Measurements from ENCODE around the gene MAP1A. TPM values are rescaled to one million over a fixed set of nuclear protein-coding genes. Genes with fewer than 3 reads are reported as not detected.

Gene MAP1A
- total RNA-seq, 1 donor from 2014 or later = 7.1 TPM

DNA sequence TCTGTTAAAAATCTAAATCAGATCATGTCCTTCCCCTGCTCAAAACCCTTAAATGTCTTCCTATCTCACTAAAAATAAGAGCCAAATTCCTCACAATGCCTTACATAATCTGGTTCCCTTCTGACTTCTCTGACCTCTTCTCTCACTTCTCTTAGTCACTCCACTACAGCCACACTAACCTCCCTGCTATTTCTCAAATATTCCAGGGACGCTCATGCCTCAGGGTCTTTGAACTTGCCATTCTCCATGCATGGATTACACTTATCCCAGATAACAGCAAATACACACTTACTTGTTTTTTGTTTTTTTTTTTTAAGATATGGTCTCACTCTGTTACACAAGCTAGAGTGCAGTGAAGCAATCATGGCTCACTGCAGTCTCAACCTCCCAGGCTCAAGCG, 33.0 kb upstream of the MAP1A start:
- no peak for ATAC-seq
- Histone ChIP-seq H3K27me3 (ENCODE audit: low read depth) (no peaks in the 10 kb centered on the region), H3K4me1 (no peaks in the 10 kb centered on the region), H3K27ac (no peak overlapping the region), H3K9me3 (no peaks in the 10 kb centered on the region), H3K4me3 (no peak overlapping the region), H3K36me3 (peaks cover 60% of the 10 kb centered on the region)
- TF ChIP-seq, protein P1, sequence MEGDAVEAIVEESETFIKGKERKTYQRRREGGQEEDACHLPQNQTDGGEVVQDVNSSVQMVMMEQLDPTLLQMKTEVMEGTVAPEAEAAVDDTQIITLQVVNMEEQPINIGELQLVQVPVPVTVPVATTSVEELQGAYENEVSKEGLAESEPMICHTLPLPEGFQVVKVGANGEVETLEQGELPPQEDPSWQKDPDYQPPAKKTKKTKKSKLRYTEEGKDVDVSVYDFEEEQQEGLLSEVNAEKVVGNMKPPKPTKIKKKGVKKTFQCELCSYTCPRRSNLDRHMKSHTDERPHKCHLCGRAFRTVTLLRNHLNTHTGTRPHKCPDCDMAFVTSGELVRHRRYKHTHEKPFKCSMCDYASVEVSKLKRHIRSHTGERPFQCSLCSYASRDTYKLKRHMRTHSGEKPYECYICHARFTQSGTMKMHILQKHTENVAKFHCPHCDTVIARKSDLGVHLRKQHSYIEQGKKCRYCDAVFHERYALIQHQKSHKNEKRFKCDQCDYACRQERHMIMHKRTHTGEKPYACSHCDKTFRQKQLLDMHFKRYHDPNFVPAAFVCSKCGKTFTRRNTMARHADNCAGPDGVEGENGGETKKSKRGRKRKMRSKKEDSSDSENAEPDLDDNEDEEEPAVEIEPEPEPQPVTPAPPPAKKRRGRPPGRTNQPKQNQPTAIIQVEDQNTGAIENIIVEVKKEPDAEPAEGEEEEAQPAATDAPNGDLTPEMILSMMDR (IDR thresholded peaks at IDR 0.05) = no peak
- intact Hi-C loops (cut with DNase I) = no loop called here
- no peak for DNase-seq

DNA sequence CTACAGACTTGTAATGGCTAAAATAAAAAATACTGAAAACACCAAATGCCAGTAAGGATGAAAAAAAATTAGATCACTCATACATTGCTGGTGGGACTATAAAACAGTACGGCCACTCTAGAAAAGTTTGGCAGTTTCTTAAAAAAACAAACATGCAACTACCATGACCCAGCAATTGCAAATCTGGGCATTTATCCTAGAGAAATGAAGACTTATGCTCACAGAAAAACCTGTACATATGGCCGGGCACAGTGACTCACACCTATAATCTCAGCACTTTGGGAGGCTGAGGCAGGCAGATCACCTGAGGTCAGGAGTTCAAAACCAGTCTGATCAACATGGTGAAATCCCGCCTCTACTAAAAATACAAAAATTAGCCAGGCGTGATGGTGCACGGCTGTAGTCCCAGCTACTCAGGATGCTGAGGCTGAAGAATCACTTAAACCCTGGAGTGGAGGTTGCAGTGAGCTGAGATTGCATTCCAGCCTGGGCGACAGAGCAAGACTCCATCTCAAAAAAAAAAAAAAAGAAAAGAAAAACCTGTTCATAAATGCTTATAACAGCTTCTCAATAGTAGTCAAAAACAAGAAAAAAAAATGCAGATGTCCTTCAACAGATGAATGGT, 30.0 kb upstream of the MAP1A start:
- no peak for ATAC-seq
- H3K27me3 ChIP-seq (ENCODE audit: low read depth) = no peaks in the 10 kb centered on the region
- peaks cover 43% of the 10 kb centered on the region for H3K36me3 ChIP-seq
- no peaks in the 10 kb centered on the region for H3K9me3 ChIP-seq
- peaks cover 5% of the 10 kb centered on the region for H3K4me1 ChIP-seq
- TF ChIP-seq, protein P1 (IDR thresholded peaks at IDR 0.05) = no peak
- intact Hi-C loops (cut with DNase I) = no loop called here
- no peak for DNase-seq
- H3K4me3 ChIP-seq = no peak overlapping the region
- no peak overlapping the region for H3K27ac ChIP-seq

DNA sequence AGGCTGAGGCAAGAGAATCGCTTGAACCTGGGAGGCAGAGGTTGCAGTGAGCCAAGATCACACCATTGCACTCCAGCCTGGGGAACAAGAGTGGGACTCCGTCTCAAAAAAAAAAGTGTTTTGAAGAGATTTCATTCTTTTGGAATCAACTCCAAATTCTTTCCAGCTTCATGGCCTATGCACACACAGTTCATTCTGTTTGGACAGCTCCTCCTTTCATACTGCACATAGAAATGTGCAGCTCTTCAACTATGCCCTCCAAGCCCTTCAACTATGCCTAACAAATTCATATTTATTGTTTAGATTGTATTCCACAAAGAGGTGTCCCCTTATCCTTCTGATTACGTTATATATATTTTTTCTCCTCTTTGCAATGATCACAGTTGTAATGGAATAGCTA, 28.6 kb upstream of the MAP1A start:
- DNase-seq = no peak
- Histone ChIP-seq H3K36me3 (peaks cover 38% of the 10 kb centered on the region), H3K4me3 (no peak overlapping the region), H3K27ac (no peak overlapping the region), H3K9me3 (no peaks in the 10 kb centered on the region), H3K27me3 (ENCODE audit: low read depth) (no peaks in the 10 kb centered on the region), H3K4me1 (peaks cover 6% of the 10 kb centered on the region)
- no peak for ATAC-seq
- TF ChIP-seq, protein P1 (IDR thresholded peaks at IDR 0.05) = no peak
- intact Hi-C loops (cut with DNase I) = no loop called here

DNA sequence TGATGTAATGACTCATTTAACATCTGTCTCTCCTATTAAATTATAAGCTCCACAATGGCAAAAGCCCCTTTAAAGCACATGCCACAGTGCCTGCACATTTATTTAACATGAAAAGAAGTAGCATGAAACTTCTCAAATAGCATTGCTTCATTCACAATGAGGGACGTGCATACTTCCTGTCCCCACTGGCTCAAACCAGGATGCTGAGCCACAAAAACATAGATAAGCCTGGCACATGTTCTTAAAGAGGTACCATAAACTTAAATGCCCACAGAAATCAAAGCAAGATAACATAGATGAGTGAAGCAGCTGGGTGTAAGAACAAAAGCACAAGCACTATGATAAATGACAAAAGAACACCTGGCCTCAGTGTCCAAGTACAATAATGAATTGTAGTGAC, 28.2 kb upstream of the MAP1A start:
- H3K27me3 ChIP-seq (ENCODE audit: low read depth) = no peaks in the 10 kb centered on the region
- H3K4me3 ChIP-seq = no peak overlapping the region
- H3K9me3 ChIP-seq = no peaks in the 10 kb centered on the region
- TF ChIP-seq, protein P1 (IDR thresholded peaks at IDR 0.05) = no peak
- DNase-seq (no peak), ATAC-seq (no peak)
- H3K4me1 ChIP-seq = peaks cover 6% of the 10 kb centered on the region
- H3K27ac ChIP-seq = no peak overlapping the region
- peaks cover 38% of the 10 kb centered on the region for H3K36me3 ChIP-seq
- intact Hi-C loops (cut with DNase I) = no loop called here

DNA sequence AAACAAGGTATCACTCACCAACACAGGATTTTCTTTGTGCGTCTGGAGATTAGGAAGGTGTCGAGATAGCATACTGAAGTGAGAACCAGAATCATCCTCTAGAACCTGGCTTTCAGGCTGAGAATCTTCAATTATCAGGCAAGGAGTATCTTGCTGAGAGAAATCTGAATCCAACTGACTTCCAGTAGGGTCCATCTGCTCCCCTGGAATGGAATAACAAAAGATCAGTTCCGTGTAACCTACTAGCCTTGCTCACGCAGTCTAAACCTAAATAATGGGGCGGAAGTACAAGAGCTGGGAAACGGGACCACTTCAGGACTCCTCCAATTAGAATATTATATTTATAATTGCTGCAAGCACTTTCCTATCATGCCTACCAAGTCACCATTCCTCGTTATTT, 25.1 kb upstream of the MAP1A start:
- H3K36me3 ChIP-seq = peaks cover 13% of the 10 kb centered on the region
- TF ChIP-seq, protein P1 (IDR thresholded peaks at IDR 0.05) = no peak
- no peak for ATAC-seq
- no peaks in the 10 kb centered on the region for H3K27me3 ChIP-seq (ENCODE audit: low read depth)
- H3K9me3 ChIP-seq = no peaks in the 10 kb centered on the region
- H3K4me3 ChIP-seq = peak overlapping the region; percentile 85
- DNase-seq = no peak
- H3K4me1 ChIP-seq = peaks cover 6% of the 10 kb centered on the region
- peak overlapping the region; percentile 82 for H3K27ac ChIP-seq
- intact Hi-C loops (cut with DNase I) = no loop called here
